BE2C (cell line): Measurements from ENCODE around the gene COG7.
"Not testable (repeated sequence)": the region's sequence is repeated elsewhere in the genome, so short reads cannot be mapped to it uniquely, and the experiment has no call there.

ENCODE experiments used
- DNase-seq: peaks from one replicate; pipeline ENCODE4 v3.0.0-alpha.2; 2020
- H3K27me3 ChIP-seq: fragments of 250-450 bp; sonication (Bioruptor Pico); 2 replicates; pipeline ENCODE4 v1.5.1; 2020; ENCODE audit warnings: mild to moderate bottlenecking
- H3K36me3 ChIP-seq: fragments of 250-450 bp; sonication (Bioruptor Pico); 2 replicates; pipeline ENCODE4 v1.5.1; 2020; ENCODE audit warnings: mild to moderate bottlenecking
- H3K4me1 ChIP-seq: fragments of 250-450 bp; sonication (Bioruptor Pico); 2 replicates; pipeline ENCODE4 v1.5.1; 2020
- H3K4me3 ChIP-seq: 2 replicates; pipeline ENCODE4 v1.5.1; 2011; ENCODE audit warnings: low read depth, low read length
- H3K9me3 ChIP-seq: fragments of 250-450 bp; sonication (Bioruptor Pico); 2 replicates; pipeline ENCODE4 v1.5.1; 2020
- CTCF ChIP-seq: IDR thresholded peaks from 2 replicates; pipeline ENCODE4 v1.5.1; 2012; ENCODE audit warnings: mild to moderate bottlenecking, low read depth, low read length

Gene COG7

GRCh38 chr16:23391381-23392222, 61.4 kb downstream of the COG7 start:
- Histone ChIP-seq H3K9me3 (no peaks in the 10 kb centered on the region), H3K36me3 (peaks cover 6% of the 10 kb centered on the region; the same call in 1 of the 2 replicates), H3K4me1 (no peaks in the 10 kb centered on the region), H3K4me3 (no peak overlapping the region), H3K27me3 (no peaks in the 10 kb centered on the region)
- no peak for TF ChIP-seq CTCF
- DNase-seq: no peak

GRCh38 chr16:23389936-23390335, 63.1 kb downstream of the COG7 start:
- not testable (repeated sequence) for H3K36me3 ChIP-seq, H3K4me1 ChIP-seq, H3K27me3 ChIP-seq, DNase-seq, H3K4me3 ChIP-seq, H3K9me3 ChIP-seq

GRCh38 chr16:23389201-23389600, 63.8 kb downstream of the COG7 start:
- DNase-seq: no peak
- Histone ChIP-seq H3K27me3 (no peaks in the 10 kb centered on the region), H3K4me3 (no peak overlapping the region), H3K4me1 (no peaks in the 10 kb centered on the region), H3K36me3 (peaks cover 6% of the 10 kb centered on the region; the same call in 1 of the 2 replicates), H3K9me3 (no peaks in the 10 kb centered on the region)
- TF ChIP-seq CTCF: no peak

DNA sequence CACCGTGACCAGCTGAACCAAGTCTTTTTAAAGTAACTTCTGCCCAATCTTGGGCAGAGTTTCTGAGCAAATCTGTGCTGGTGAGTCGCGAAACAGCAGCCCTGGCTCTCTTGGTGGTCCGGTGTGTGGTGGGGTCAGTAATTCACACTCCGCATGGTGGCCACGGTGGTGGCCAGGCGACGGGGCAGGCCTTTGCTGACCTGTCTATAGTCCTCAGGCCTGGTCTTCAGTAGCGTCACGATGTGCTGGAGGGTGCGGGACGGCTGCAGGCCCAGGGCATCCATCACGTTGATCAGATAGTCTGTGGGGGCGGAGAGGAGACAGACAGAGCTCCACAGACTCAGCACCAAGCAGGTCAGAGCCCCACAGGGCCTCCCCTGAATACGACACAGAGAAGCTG, 64.2 kb downstream of the COG7 start:
- no peak for TF ChIP-seq CTCF
- no peaks in the 10 kb centered on the region for H3K27me3 ChIP-seq
- H3K36me3 ChIP-seq: peaks cover 6% of the 10 kb centered on the region; the same call in 1 of the 2 replicates
- no peaks in the 10 kb centered on the region for H3K9me3 ChIP-seq
- no peaks in the 10 kb centered on the region for H3K4me1 ChIP-seq
- no peak overlapping the region for H3K4me3 ChIP-seq
- no peak for DNase-seq

DNA sequence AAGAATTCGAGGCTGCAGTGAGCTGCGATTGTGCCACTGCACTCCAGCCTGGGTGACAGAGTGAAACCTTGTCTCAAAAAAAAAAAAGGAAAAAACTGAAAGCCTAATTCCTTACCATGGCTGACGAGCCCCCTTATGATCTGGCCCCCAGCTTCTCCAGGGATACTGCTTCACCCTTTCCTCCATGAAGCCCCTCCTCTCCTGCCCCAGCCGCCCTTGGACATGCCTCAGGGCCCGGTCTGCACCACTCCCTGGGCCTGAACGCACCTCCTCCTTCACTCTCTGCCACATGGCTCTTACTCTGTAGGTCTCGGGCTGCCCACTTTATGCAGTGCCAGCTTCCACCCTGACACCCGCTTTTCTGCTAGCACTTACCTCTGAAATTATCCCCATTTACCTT, 65.3 kb downstream of the COG7 start:
- Histone ChIP-seq H3K4me3 (no peak overlapping the region), H3K9me3 (no peaks in the 10 kb centered on the region), H3K4me1 (no peaks in the 10 kb centered on the region), H3K36me3 (peaks cover 6% of the 10 kb centered on the region; the same call in 1 of the 2 replicates), H3K27me3 (no peaks in the 10 kb centered on the region)
- no peak for TF ChIP-seq CTCF
- no peak for DNase-seq

DNA sequence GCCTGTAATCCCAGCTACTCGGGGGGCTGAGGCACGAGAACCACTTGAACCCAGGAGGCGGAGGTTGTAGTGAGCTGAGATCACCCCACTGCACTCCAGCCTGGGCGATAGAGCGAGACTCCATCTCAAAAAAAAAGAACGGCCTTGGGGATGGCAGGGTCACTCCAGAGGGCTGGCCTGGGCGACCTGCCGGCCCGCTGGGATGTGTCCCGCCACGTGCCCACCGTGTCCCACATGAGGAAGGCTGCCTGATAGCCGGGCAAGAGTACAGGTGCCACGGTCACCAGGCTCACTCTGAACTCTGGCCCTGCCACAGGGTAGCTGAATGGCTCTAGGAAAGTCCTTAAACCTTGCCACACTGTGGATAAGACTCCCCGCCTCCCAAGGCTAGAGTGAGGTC, 67.5 kb downstream of the COG7 start:
- Histone ChIP-seq H3K9me3 (no peaks in the 10 kb centered on the region), H3K27me3 (no peaks in the 10 kb centered on the region), H3K36me3 (no peaks in the 10 kb centered on the region), H3K4me3 (no peak overlapping the region), H3K4me1 (no peaks in the 10 kb centered on the region)
- no peak for DNase-seq
- TF ChIP-seq CTCF: no peak
